ENCODE measurements around the gene EBF4.
"Not testable (repeated sequence)": the region's sequence is repeated elsewhere in the genome, so short reads cannot be mapped to it uniquely, and the experiment has no call there.

The EBF4 gene

DNA sequence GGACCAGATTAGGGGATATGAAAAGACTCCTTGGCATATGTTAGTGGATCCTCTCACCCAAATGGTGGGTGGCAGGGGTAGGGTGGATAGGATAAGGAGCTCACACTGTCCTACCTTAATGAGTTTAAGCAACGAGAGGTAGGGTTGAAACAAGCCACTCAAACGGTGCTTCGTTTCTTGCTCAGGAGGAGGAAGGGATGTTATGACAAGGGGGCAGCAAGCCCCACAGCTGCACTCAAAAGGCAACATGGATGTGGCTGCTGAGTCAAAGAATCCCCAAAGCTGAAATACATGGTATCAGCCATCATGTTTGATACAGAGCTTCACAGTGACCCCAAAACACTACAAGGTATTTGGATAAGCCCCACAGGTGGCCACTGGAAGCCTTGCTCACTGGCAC is 20.1 kb upstream of the EBF4 start:
- no peak for DNase-seq (ENCODE audit: low spot score)

DNA sequence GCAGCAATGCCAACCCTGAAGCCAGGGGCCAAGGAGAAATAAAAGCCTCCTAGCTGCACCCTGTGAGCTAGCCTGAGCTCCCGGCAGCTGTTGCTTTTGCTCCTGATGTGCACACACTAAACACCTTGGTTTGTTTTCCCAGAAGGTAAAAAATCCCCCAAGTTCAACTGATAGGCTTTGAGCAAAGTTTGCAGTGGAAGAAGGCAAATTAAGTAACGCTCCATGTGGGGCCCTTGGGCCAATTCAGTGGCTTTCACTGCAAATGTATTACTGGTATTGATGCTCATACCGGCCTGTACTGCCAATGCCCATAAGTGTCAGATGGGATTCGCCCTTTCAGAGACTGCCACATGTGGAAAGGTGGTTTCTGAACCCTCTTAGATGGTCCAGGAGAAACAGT is 19.1 kb upstream of the EBF4 start:
- no peak for DNase-seq (ENCODE audit: low spot score)

- DNase-seq (ENCODE audit: low spot score), result no peak
These were observed 12.5 kb upstream of the EBF4 start for GRCh38 chr20:2680046-2680445.

- DNase-seq (ENCODE audit: low spot score), result not testable (repeated sequence)
These were observed 10.5 kb upstream of the EBF4 start for GRCh38 chr20:2682040-2682439.

DNA sequence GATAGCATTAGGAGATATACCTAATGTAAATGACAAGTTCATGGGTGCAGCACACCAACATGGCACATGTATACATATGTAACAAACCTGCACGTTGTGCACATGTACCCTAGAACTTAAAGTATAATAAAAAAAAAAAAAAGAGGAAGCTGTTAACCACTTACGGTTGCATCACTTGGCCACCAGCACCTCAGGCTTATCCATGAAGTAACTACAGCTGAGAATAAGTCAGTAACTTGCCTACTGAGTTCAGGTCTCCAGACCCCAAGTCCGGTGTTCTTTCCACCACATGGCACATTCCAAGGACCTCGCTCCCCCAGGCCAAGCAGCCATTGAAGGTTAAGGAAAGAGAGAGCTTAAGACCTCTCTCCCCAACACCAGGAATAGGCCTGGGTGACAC is 7.8 kb upstream of the EBF4 start:
- DNase-seq (ENCODE audit: low spot score), result not testable (repeated sequence)

DNA sequence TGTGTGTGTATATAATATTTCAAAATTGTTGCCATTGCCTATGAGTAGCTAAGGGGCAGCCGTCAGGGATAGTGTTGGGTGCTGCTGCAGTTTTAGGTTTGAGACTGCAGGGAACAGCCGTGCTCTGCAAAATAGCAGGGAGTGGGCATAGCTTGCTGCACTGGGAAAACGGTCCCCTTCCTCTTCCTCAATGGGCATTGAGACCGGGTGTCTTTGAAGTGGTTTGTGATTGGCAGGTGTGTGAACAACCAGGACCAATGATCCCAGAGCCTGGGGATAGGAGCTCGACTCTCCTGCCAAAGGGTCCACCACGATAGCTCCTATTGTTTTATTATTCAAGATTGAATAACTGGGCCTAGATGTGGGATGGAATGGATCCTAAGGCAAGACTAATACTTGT is 5.1 kb upstream of the EBF4 start:
- no peak for DNase-seq (ENCODE audit: low spot score)

DNA sequence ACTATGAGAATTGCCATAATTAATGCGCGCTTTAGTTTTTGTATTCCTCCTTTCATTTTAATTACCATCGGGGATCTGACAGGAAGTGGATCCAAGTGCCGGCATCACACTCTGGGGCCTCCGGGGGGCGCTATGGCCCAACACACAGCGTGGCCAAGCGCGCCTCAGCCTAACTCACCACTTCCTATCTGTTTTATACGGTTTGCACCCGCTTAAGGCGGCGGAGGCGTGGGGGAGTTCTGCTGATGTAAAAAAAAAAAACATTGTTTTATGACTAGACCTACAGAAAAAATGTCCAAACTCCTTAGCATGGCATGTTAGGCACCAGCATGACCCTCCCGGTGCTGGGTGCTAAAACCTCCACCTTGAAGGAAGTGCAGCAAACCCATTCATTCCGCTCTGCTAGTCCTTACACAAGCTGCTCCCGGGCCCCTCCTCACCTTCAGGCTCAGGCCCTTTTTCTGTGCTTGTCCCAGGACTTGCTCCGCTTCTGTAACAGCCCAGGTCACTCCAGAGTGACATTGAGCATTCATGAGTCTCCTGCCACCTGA is 4.5 kb upstream of the EBF4 start:
- peak; percentile 58 for DNase-seq (ENCODE audit: low spot score)

DNA sequence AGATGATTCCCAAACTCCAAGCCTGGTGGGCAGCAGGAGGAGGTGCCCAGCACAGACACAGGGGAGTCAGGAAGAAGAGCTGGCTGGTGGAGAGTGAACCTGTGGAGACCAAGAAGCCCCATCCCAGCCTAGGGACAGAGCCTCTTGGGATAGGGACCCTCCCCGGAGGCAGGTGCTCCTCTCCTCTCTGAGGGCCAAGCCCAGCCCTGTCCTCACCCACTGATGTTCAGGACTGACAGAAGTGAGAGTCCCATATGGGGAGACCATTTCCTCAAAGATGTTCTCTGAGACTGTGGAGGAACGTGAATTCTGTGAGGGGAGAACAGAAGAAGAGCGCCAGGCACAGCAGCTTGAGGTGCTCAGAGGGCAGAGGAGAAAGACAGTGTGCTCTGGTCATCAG is 2.4 kb upstream of the EBF4 start:
- no peak for DNase-seq (ENCODE audit: low spot score)

GRCh38 chr20:2690718-2691117 is 1.9 kb upstream of the EBF4 start:
- no peak for DNase-seq (ENCODE audit: low spot score)

DNA sequence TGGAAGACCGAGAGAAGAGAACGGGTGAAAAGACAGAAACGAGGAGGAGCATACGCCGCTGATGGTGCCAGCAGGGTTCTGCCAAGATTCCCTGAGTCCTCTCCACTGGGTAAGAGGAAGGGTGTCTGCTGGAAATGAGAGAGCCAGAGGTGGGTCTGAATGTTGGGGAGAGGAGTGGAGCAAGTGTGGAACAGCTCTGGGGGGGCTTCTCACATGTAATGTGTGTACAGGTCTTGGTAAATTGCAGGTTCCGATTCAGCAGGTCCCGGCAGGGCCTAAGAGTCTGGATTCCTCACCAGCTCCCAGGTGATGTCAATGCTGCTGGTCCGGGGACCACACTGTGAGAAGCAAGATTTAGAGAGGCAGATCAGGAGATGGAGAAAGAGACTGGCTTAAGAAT is 1.5 kb upstream of the EBF4 start:
- no peak for DNase-seq (ENCODE audit: low spot score)

- no peak for DNase-seq (ENCODE audit: low spot score)
These were observed 931 bp upstream of the EBF4 start for GRCh38 chr20:2691663-2692035.

DNA sequence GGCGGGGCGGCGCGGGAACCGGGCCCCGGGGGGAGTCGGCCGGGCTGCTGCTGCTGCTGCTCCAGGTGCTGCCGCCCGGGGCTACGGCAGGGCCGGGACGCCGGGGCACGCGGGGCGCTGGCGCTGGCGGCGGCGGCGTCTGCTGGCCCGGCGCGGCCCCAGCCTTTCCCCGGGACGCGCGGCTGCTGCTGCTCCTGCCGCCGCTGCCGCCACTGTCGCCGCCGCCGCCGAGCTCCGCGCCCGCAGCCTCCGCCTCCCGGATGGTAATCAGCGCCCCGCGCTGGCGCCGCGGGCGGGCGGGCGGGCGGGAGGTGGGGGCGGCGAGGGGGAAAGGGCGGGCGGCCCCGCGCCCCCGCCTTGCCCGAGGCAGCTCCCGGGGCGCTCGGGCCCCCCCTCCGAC is 306 bp downstream of the EBF4 start:
- DNase-seq (ENCODE audit: low spot score), result peak; percentile 56

DNA sequence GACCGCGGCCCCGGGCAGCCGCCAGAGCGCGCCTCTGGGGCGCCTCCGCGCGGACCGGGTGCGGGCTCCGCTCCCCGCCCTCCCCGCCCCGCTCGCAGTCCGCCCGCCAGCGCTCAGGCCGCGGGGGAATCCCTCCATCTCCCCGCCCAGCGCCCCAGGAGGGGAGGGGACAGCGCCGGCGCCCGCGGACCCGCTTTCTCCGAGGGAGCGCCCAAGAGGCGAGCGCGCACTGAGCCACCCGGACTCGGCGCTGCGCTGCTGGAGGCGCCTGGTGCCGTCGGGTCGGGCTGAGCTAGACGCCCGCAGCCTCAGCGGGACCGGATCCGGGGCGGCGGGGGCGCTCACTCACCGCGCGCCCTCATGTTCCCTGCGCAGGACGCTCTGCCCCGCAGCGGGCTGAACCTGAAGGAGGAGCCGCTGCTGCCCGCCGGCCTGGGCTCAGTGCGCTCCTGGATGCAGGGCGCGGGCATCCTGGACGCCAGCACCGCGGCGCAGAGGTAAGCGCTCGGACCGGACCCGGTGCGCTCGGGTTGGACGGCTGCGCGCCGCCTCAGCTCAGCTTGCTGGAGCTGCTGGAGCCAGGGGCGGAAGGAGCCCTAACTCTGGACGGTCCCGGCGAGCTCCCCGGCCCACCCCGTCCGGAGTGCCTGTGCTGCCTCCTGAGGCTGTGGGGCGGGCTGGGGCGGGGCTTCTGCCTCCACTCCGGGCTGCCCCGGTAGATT is 867 bp downstream of the EBF4 start:
- peak; percentile 59 for DNase-seq (ENCODE audit: low spot score)

DNA sequence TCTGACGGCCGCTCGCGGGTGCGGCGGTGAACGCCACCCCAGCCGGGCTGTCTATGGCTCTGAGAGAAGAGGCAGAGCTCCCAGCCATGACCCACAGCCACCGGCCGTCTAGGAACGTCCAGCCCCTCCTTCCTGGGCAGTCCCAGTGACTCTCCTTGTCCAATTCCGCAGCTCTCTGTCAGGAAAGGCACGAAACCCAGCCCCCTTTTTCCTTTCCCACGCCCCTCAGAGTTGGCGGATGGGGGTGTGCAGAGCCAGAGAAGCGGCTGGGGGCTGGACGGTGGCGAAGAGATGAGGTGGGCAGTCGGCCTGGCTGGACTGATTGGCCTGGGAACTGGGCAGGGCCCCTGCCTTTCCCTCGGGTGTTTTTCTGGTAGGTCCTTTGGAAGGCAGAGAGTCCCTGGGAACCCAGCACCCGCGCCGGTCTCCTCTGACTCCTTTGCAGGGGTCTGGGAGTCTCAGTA is 1.5 kb downstream of the EBF4 start:
- no peak for DNase-seq (ENCODE audit: low spot score)

DNA sequence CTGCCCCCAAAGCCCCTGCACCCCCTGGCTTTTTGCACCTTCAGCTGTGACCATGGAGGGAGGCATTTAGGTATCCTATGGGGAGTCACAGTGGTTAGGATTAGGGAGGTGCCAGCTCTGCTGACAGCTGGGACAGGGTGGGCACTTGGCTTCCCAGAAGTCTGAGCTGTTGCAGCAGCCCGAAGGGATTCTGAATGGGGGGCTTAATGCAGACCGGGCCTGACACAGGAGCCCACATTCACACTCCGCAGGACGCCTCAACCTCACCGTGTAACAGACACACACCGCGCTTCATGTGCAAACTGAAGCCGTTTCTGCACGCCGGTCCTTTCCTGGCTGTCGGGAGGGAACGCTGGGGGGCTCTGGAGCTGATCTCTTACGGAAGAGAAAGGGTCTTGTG is 1.9 kb downstream of the EBF4 start:
- no peak for DNase-seq (ENCODE audit: low spot score)

- DNase-seq (ENCODE audit: low spot score), result no peak
These were observed 2.8 kb downstream of the EBF4 start for GRCh38 chr20:2695206-2695983.

DNA sequence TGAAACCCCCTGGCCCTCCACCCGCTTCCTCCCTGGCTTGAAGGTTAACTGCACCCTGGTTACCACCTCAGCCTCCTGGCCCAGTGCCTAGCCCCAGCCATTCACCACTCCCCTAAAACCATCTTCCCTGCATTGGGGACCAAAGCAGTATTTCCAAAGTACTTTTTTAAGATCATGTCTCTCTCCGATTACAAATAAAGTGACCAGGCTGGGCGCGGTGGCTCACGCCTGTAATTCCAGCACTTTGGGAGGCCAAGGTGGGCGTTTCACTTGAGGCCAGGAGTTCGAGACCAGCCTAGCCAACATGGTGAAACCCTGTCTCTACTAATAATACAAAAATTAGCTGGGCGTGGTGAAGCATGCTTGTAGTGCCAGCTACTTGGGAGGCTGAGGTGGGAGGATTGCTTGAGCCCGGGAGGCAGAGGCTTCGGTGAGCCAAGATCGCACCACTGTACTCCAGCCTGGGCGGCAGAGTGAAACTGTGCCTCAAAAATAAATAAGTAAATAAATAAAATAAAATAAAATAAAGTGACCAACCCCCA is 3.5 kb downstream of the EBF4 start:
- DNase-seq (ENCODE audit: low spot score), result not testable (repeated sequence)

- no peak for DNase-seq (ENCODE audit: low spot score)
These were observed 4.1 kb downstream of the EBF4 start for GRCh38 chr20:2696646-2697045.

- DNase-seq (ENCODE audit: low spot score), result no peak
These were observed 5.2 kb downstream of the EBF4 start for GRCh38 chr20:2697768-2698167.

DNA sequence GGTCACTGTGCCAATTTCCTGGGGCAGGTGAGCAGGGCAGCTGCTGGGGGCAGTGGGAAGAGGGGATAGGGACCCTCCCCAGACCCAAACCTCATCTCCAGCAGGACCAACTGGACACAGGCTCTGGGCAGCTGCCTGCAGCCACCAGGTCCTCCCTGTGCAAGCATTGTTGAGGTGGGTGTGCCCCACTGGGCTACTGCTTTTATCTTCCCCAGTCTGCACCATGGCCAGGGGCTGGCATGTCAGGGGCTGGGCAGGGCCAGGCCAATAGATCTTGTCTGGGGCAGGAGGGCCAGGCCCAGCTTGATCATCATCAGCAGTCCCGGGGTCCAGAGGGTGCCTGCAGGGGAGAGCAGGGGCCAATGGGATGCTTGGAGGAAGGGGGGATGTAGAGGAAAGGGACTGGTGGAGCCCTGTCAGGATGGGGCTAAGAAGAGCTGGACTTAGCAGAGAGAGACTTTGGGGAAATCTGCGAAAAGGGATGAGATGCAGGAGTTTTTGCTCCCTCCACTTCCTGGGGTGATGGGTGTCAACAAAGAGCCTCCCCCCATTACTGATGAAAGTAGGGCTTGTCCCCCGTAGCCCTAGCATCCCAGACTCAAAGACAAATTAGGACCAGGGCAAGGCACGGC is 5.7 kb downstream of the EBF4 start:
- DNase-seq (ENCODE audit: low spot score), result no peak

DNA sequence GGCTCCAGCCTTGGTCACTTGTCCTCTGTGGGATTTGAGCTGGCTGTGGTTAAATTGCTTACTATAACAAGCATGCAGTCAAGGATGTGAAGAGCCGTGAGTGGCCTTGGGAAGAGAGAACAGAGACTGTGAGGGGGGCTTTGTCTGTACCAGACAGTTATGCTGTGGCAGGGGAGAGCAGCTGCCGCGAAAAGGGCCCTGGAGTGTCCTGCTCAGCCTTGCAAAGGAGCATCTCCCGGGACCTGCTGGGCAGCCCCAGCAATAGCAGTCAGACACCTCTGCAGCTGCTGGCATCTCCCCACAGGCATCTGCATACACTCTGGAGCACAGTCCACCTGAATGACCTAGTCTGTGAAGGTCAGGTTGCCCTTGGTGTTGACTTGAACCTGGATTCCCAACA is 6.3 kb downstream of the EBF4 start:
- DNase-seq (ENCODE audit: low spot score), result no peak

DNA sequence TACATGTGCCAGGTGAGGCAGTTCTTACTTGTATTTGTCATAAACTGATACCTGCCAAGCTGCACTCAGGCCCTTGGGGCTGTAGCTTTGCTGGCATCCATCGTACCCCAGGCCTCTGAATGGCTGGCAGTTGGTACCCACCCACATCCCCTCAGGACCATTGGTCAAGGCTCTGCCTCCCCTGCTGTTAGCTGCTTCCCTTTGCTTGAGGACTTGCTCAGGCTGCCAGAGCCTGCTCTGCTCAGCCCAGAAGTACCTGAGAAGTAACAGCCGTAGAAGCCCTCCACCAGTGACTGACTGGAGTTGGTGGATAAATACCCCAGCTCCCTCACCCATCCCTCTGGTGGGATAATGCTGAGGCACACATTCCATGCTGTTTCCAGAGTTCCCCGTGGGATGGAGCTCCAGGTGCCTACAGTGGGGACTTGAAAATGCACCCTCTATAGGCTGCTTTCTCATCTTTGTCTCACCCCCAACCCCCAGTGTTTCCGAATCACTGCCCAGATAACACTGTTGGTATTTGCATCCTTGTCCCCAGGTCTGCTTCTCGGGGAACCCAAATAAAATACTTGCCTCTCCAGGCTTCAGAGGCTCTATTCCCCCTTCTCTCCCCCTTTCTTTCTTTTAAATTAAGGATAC is 7.3 kb downstream of the EBF4 start:
- DNase-seq (ENCODE audit: low spot score), result no peak

All from AG20443 (cell line).